WERI-Rb-1 (cell line): ENCODE results near the gene SEMA3G.
A peak's percentile ranks its signal among the peaks of the same experiment; 100 is the strongest.

Source experiments
- DNase-seq: peaks from one replicate; pipeline ENCODE4 v3.0.0-alpha.2; 2020
- H3K27ac ChIP-seq: fragments of 250-450 bp; sonication (Bioruptor Pico); 2 replicates; pipeline ENCODE4 v1.5.1; 2020; ENCODE audit warnings: mild to moderate bottlenecking, moderate library complexity
- H3K27me3 ChIP-seq: fragments of 250-450 bp; sonication (Bioruptor Pico); 2 replicates; pipeline ENCODE4 v1.5.1; 2021; ENCODE audit warnings: mild to moderate bottlenecking, low read depth, moderate library complexity; ENCODE audit not compliant: insufficient read depth, severe bottlenecking
- H3K36me3 ChIP-seq: fragments of 250-450 bp; sonication (Bioruptor Pico); 2 replicates; pipeline ENCODE4 v1.5.1; 2020; ENCODE audit warnings: mild to moderate bottlenecking, moderate library complexity
- H3K4me3 ChIP-seq: 2 replicates; pipeline ENCODE4 v1.5.1; 2011; ENCODE audit warnings: low read depth, mild to moderate bottlenecking, control low read depth, low read length
- H3K9me3 ChIP-seq: fragments of 250-450 bp; sonication (Bioruptor Pico); 2 replicates; pipeline ENCODE4 v1.5.1; 2021; ENCODE audit warnings: mild to moderate bottlenecking, moderate library complexity; ENCODE audit not compliant: severe bottlenecking
- CTCF ChIP-seq: IDR thresholded peaks from 2 replicates; pipeline ENCODE4 v1.5.1; 2011; ENCODE audit warnings: low read depth, mild to moderate bottlenecking, control low read depth, inconsistent platforms, low read length

Gene SEMA3G

DNA sequence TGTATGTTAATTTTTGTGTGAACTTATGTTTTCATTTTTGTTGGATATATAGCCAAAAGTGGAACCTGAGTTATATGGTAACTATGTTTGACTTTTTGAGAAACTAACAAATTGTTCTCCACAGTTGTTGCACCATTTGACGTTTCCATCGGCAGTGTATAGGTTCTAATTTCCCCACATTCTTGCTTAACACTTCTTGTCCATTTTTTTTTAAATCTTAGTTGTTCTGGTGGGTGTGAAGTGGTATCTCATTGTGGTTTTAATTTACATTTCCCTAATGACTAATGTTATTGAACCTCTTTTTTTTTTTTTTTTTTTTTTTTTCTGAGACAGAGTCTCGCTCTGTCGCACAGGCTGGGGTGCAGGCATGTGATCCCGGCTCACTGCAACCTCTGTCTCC lies 18.5 kb upstream of the SEMA3G start:
- no peaks in the 10 kb centered on the region for H3K9me3 ChIP-seq
- TF ChIP-seq CTCF, result no peak
- H3K4me3 ChIP-seq, result no peak overlapping the region
- H3K36me3 ChIP-seq, result peaks cover 88% of the 10 kb centered on the region
- H3K27ac ChIP-seq, result no peak overlapping the region
- no peak for DNase-seq
- no peaks in the 10 kb centered on the region for H3K27me3 ChIP-seq

GRCh38 chr3:52461874-52462273 lies 17.0 kb upstream of the SEMA3G start:
- Histone ChIP-seq H3K36me3 (peaks cover 92% of the 10 kb centered on the region), H3K27ac (no peak overlapping the region), H3K4me3 (no peak overlapping the region), H3K27me3 (no peaks in the 10 kb centered on the region), H3K9me3 (no peaks in the 10 kb centered on the region)
- no peak for DNase-seq
- no peak for TF ChIP-seq CTCF

- TF ChIP-seq CTCF, result no peak
- no peak overlapping the region for H3K4me3 ChIP-seq
- H3K36me3 ChIP-seq, result peaks cover 74% of the 10 kb centered on the region
- peak overlapping the region; percentile 53 for H3K27ac ChIP-seq
- no peaks in the 10 kb centered on the region for H3K27me3 ChIP-seq
- no peak for DNase-seq
- H3K9me3 ChIP-seq, result no peaks in the 10 kb centered on the region
These were observed 14.1 kb upstream of the SEMA3G start for GRCh38 chr3:52458770-52459545.

GRCh38 chr3:52458031-52458760 lies 13.3 kb upstream of the SEMA3G start:
- H3K4me3 ChIP-seq, result no peak overlapping the region
- H3K27me3 ChIP-seq, result no peaks in the 10 kb centered on the region
- TF ChIP-seq CTCF, result no peak
- no peak for DNase-seq
- peaks cover 69% of the 10 kb centered on the region for H3K36me3 ChIP-seq
- peak overlapping the region; percentile 94 for H3K27ac ChIP-seq
- no peaks in the 10 kb centered on the region for H3K9me3 ChIP-seq

GRCh38 chr3:52456800-52457183 lies 11.9 kb upstream of the SEMA3G start:
- H3K36me3 ChIP-seq, result peaks cover 55% of the 10 kb centered on the region
- H3K27ac ChIP-seq, result peak overlapping the region; percentile 94
- H3K4me3 ChIP-seq, result peak overlapping the region; percentile 93
- DNase-seq, result no peak
- no peaks in the 10 kb centered on the region for H3K9me3 ChIP-seq
- no peaks in the 10 kb centered on the region for H3K27me3 ChIP-seq
- TF ChIP-seq CTCF, result no peak
